ENCODE measurements around the gene SBNO2. TPM values are rescaled to one million over a fixed set of nuclear protein-coding genes. Genes with fewer than 3 reads are reported as not detected.

Gene SBNO2
- polyA plus RNA-seq, 1 of the 3 experiments (the other 2 are of a cell fraction): 18.3 TPM

GRCh38 chr19:1141944-1142343 lies 32.1 kb downstream of the SBNO2 start (continued):
- no peak for TF ChIP-seq GATA2 (CRISPR knock-in tag; IDR thresholded peaks at IDR 0.05)

GRCh38 chr19:1140272-1141027 lies 33.6 kb downstream of the SBNO2 start:
- no peaks in the 10 kb centered on the region for H3K4me1 ChIP-seq (ENCODE audit: control insufficient read depth in 1 of 2, insufficient read depth in 2 of 2, low read depth in 1 of 2, low read length in 1 of 2)
- H4K20me1 ChIP-seq (ENCODE audit: insufficient read depth): no peaks in the 10 kb centered on the region
- H3K4me2 ChIP-seq: no peak overlapping the region
- TF ChIP-seq RXRA (IDR thresholded peaks at IDR 0.05; ENCODE audit: borderline replicate concordance, low read depth) (no peak), GATA2 (CRISPR knock-in tag; IDR thresholded peaks at IDR 0.05) (no peak), NFIC (IDR thresholded peaks at IDR 0.05; ENCODE audit: borderline replicate concordance) (no peak), CHD2 (IDR thresholded peaks at IDR 0.05; ENCODE audit: low read length, partially characterized antibody) (no peak), RAD21 (IDR thresholded peaks at IDR 0.05; ENCODE audit: low read length) (no peak), TCF12 (IDR thresholded peaks at IDR 0.05) (no peak), MEF2A (IDR thresholded peaks at IDR 0.05; ENCODE audit: borderline replicate concordance, low read depth) (no peak), TAF1 (IDR thresholded peaks at IDR 0.05; ENCODE audit: borderline replicate concordance, low read depth, low read length) (no peak)
- 94% methylated on average over 35 of the region's 39 CpGs for WGBS (ENCODE audit: low lambda C conversion rate)
- no peak overlapping the region for H3K4me3 ChIP-seq (ENCODE audit: low read depth in 2 of 2, low read length in 1 of 2)
- H3F3A ChIP-seq (replicated peaks; ENCODE audit: insufficient read depth): peaks cover 6% of the 10 kb centered on the region
- H3K9ac ChIP-seq: no peak overlapping the region
- H3K9me2 ChIP-seq: no peaks in the 10 kb centered on the region
- no peak overlapping the region for H2AFZ ChIP-seq (ENCODE audit: low read depth)
- peaks cover 4 to 9% of the 10 kb centered on the region in 2 experiments for H3K36me3 ChIP-seq (replicated peaks in 1 of 2; ENCODE audit: control insufficient read depth in 1 of 2, insufficient read depth in 2 of 2, low read length in 1 of 2)
- ChIA-PET POLR2A (no interaction called here), CTCF (no interaction called here)
- DNase-seq: no peak
- H3K27ac ChIP-seq (ENCODE audit: low read depth in 2 of 2, low read length in 1 of 2): no peak overlapping the region
- no peaks in the 10 kb centered on the region for H3K9me3 ChIP-seq
- H3K27me3 ChIP-seq (ENCODE audit: insufficient read depth): no peaks in the 10 kb centered on the region
- no peaks in the 10 kb centered on the region; the same call in 1 of the 2 replicates for H3K79me2 ChIP-seq (ENCODE audit: insufficient read depth)

DNA sequence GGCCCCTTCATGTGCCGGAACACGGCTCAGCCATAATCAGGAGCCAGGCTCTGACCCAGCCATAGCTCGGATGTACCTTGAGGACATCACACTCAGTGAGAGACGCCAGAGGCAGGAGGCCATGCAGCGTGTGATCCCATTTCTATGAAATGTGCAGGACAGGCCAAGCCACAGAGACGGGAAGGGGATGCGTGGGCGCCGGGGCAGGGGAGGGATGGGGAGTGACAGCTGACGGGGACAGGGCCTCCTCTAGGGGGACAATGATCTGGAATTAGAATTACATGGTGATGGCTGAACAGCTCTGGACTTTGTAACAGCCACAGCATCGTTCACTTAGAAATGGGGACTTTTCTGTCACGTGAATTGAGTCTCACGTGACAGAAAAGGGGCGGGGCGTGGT lies 34.9 kb downstream of the SBNO2 start:
- H3K4me2 ChIP-seq: no peak overlapping the region
- 95% methylated on average over 15 of the region's 15 CpGs for WGBS (ENCODE audit: low lambda C conversion rate)
- CTCF ChIA-PET: interaction anchor here (1.1 kb wide), 1 partner anchor 26 kb away, joined by 7 read pairs; no protein-coding TSS in a partner anchor
- TF ChIP-seq TEAD4 (IDR thresholded peaks at IDR 0.05; ENCODE audit: borderline replicate concordance, insufficient read depth): no peak
- no peak for TF ChIP-seq TAF1 (IDR thresholded peaks at IDR 0.05; ENCODE audit: borderline replicate concordance, low read depth, low read length)
- no peak for TF ChIP-seq GATA2 (CRISPR knock-in tag; IDR thresholded peaks at IDR 0.05)
- no peak for TF ChIP-seq EZH2phosphoT487 (IDR thresholded peaks at IDR 0.05; ENCODE audit: borderline replicate concordance, low read depth)
- no peak for TF ChIP-seq FOXM1 (IDR thresholded peaks at IDR 0.05; ENCODE audit: low read depth)
- TF ChIP-seq TCF12 (IDR thresholded peaks at IDR 0.05): no peak
- no peak for TF ChIP-seq EP300 (IDR thresholded peaks at IDR 0.05; ENCODE audit: borderline replicate concordance in 1 of 2, low read depth in 1 of 2, low read length in 1 of 2)
- TF ChIP-seq MEF2A (IDR thresholded peaks at IDR 0.05; ENCODE audit: borderline replicate concordance, low read depth): no peak
- no peak for TF ChIP-seq GABPA (IDR thresholded peaks at IDR 0.05; ENCODE audit: low read depth)
- TF ChIP-seq RAD21 (IDR thresholded peaks at IDR 0.05; ENCODE audit: low read length): no peak
- no peak for TF ChIP-seq POLR2AphosphoS5 (IDR thresholded peaks at IDR 0.05; ENCODE audit: low read depth, low read length)
- no peak for TF ChIP-seq MXI1 (IDR thresholded peaks at IDR 0.05; ENCODE audit: low read depth, low read length)
- TF ChIP-seq YY1 (IDR thresholded peaks at IDR 0.05; ENCODE audit: low read depth): no peak
- no peak overlapping the region for H2AFZ ChIP-seq (ENCODE audit: low read depth)
- H3K36me3 ChIP-seq (replicated peaks in 1 of 2; ENCODE audit: control insufficient read depth in 1 of 2, insufficient read depth in 2 of 2, low read length in 1 of 2): peaks cover 4 to 9% of the 10 kb centered on the region in 2 experiments
- H4K20me1 ChIP-seq (ENCODE audit: insufficient read depth): no peaks in the 10 kb centered on the region
- H3K27ac ChIP-seq (ENCODE audit: low read depth in 2 of 2, low read length in 1 of 2): no peak overlapping the region
- DNase-seq: no peak
- H3K27me3 ChIP-seq (ENCODE audit: insufficient read depth): no peaks in the 10 kb centered on the region
- no peaks in the 10 kb centered on the region for H3K9me2 ChIP-seq
- peaks cover 6% of the 10 kb centered on the region for H3F3A ChIP-seq (replicated peaks; ENCODE audit: insufficient read depth)
- peaks cover 10% of the 10 kb centered on the region for H3K79me2 ChIP-seq (ENCODE audit: insufficient read depth)
- no peak overlapping the region for H3K4me3 ChIP-seq (ENCODE audit: low read depth in 2 of 2, low read length in 1 of 2)
- POLR2A ChIA-PET: no interaction called here
- no peaks in the 10 kb centered on the region for H3K9me3 ChIP-seq
- H3K9ac ChIP-seq: no peak overlapping the region
- no peaks in the 10 kb centered on the region for H3K4me1 ChIP-seq (ENCODE audit: control insufficient read depth in 1 of 2, insufficient read depth in 2 of 2, low read depth in 1 of 2, low read length in 1 of 2)

Measured in SK-N-SH (cell line).